Stomach (tissue), 9 donors: Measurements from ENCODE around the gene DOCK9. TPM values are rescaled to one million over a fixed set of nuclear protein-coding genes. Genes with fewer than 3 reads are reported as not detected.

Experiments used
- DNase-seq, 2 donors: peaks; one replicate each; pipeline versions ENCODE4 v3.0.0 to v3.0.0-alpha.2; 2013 to 2019
- H3K27ac ChIP-seq, 5 donors: fragments of 200-600 bp in 4 of 5; sonication (generic) in 4 of 5; one replicate each; pipeline ENCODE4 v1.5.1; 2013 to 2019; ENCODE audit warnings: mild to moderate bottlenecking in 1 of 5, moderate library complexity in 1 of 5
- H3K27me3 ChIP-seq, 3 donors: fragments of 200-600 bp; sonication (generic); one replicate each; pipeline ENCODE4 v1.5.1; 2017 to 2019; ENCODE audit warnings: mixed run types in 1 of 3
- H3K36me3 ChIP-seq, 4 donors: fragments of 200-600 bp; sonication (generic); 1 replicate in 3 of 4; 2 replicates in 1 of 4; pipeline ENCODE4 v1.5.1; 2016 to 2019
- H3K4me1 ChIP-seq, 4 donors: fragments of 200-600 bp; sonication (generic); one replicate each; pipeline ENCODE4 v1.5.1; 2016 to 2019
- H3K4me3 ChIP-seq, 4 donors: fragments of 200-600 bp; sonication (generic) in 3 of 4; one replicate each; pipeline ENCODE4 v1.5.1; 2016 to 2019; ENCODE audit warnings: mild to moderate bottlenecking in 1 of 4
- H3K9me3 ChIP-seq, 4 donors: fragments of 200-600 bp; sonication (generic); one replicate each; pipeline ENCODE4 v1.5.1; 2016 to 2019
- CTCF ChIP-seq, 7 experiments: fragments of 450-650 bp in 4 of 7; fragments of 200-600 bp in 3 of 7; sonication (generic) in 3 of 7; IDR thresholded peaks; one replicate each; pipeline ENCODE4 v1.5.1; 2016 to 2019; ENCODE audit warnings: antibody characterized with exemption in 7 of 7, control low read depth in 2 of 7, mild to moderate bottlenecking in 1 of 7
- EP300 ChIP-seq: sonication (generic); formaldehyde crosslinking; IDR thresholded peaks from one replicate; pipeline ENCODE4 v1.6.1; 2017; ENCODE audit warnings: antibody characterized with exemption
- POLR2A ChIP-seq, 4 donors: fragments of 450-650 bp; IDR thresholded peaks; one replicate each; pipeline ENCODE4 v1.6.1; 2016; ENCODE audit warnings: antibody characterized with exemption in 4 of 4, control low read depth in 2 of 4, mild to moderate bottlenecking in 1 of 4, moderate library complexity in 1 of 4
- POLR2AphosphoS5 ChIP-seq, 3 donors: sonication (generic); formaldehyde crosslinking; IDR thresholded peaks; one replicate each; pipeline ENCODE4 v1.6.1; 2016; ENCODE audit warnings: antibody characterized with exemption in 3 of 3
- WGBS, 5 donors: extraction: QIAGEN DNeasy Blood & Tissue Kit in 3 of 5; methylation state at CpG; one replicate each; pipeline versions ENCODE4 v1.1.5 to v1.1.7; 2013 to 2018; 5-methylcytosine and 5-hydroxymethylcytosine counted together
- intact Hi-C: fragments of 100-400 bp; cut with DNase I; formaldehyde crosslinking; loops from one replicate; pipeline ENCODE4 v1.15.1; 2023; ENCODE audit warnings: low total_unique reads
- polyA plus RNA-seq, 3 donors: library from polyadenylated mRNA; stranded (reverse); fragments of 200-250 nt; gene quantifications; one replicate each; pipeline ENCODE4 v1.2.3, GENCODE V29; 2013
- total RNA-seq, 5 donors: library from RNA; depleted of rRNA; stranded (reverse); fragments of >200 nt; gene quantifications; one replicate each; pipeline versions ENCODE4 v1.1.0 to v1.2.3, GENCODE V29; 2014 to 2016
- donor health status: healthy with polysubstance abuse.
- donor health status: Bipolar disorder and iron deficiency.
- donor health status: healthy.

DOCK9 gene
- total and polyA plus RNA-seq, 8 donors: 8.7 to 97.9 (median 49.2) TPM

DNA sequence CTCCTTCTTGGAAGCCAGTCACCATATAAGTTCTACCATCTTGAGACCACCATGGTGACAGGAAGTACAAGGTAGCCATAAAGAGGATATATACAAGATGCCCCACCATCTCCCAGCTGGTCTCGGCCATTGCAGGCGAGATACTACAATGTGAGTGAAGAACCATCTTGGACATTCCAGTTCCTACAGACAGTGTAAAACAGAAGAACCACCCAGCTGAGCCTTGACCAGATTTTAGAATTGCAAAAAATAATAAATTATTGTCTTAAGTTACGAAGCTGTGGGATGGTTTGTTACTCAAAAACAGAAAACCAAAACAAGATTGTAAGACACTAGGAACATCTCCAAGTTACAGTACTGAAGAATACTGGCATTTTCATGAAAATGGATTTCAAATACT, 43.6 kb downstream of the DOCK9 start:
- intact Hi-C loops: no loop called here
- peaks cover 0 to 23% (median 13%) of the 10 kb centered on the region in 4 donors for H3K9me3 ChIP-seq
- no peak overlapping the region for H3K27ac ChIP-seq
- no peaks in the 10 kb centered on the region for H3K4me1 ChIP-seq
- no peaks in the 10 kb centered on the region for H3K36me3 ChIP-seq
- no peak for DNase-seq
- TF ChIP-seq EP300: no peak
- TF ChIP-seq POLR2A (IDR thresholded peaks at IDR 0.05): no peak
- no peak for TF ChIP-seq CTCF (IDR thresholded peaks at IDR 0.05)
- TF ChIP-seq POLR2AphosphoS5 (IDR thresholded peaks at IDR 0.05): no peak
- no peak overlapping the region for H3K4me3 ChIP-seq
- 95 to 99% (median 98%) methylated on average over 3 of the region's 3 CpGs for WGBS, 5 donors
- no peaks in the 10 kb centered on the region for H3K27me3 ChIP-seq

GRCh38 chr13:98930151-98930591, 47.7 kb downstream of the DOCK9 start:
- WGBS, 5 donors: 64 to 79% (median 75%) methylated on average over 8 of the region's 8 CpGs
- no peak for TF ChIP-seq POLR2AphosphoS5 (IDR thresholded peaks at IDR 0.05)
- TF ChIP-seq CTCF (IDR thresholded peaks at IDR 0.05): no peak
- no peak for TF ChIP-seq EP300
- no peak for TF ChIP-seq POLR2A (IDR thresholded peaks at IDR 0.05)
- H3K36me3 ChIP-seq: no peaks in the 10 kb centered on the region
- H3K27ac ChIP-seq: no peak overlapping the region
- intact Hi-C loops: no loop called here
- H3K4me1 ChIP-seq: no peaks in the 10 kb centered on the region
- H3K4me3 ChIP-seq: no peak overlapping the region
- H3K27me3 ChIP-seq: no peaks in the 10 kb centered on the region
- H3K9me3 ChIP-seq: peaks cover 0 to 18% (median 11%) of the 10 kb centered on the region in 4 donors
- DNase-seq: peak in 1 of 2 donors; percentile 29

- no peak for TF ChIP-seq POLR2A (IDR thresholded peaks at IDR 0.05)
- no peak for TF ChIP-seq EP300
- no peak for TF ChIP-seq CTCF (IDR thresholded peaks at IDR 0.05)
- TF ChIP-seq POLR2AphosphoS5 (IDR thresholded peaks at IDR 0.05): no peak
- Histone ChIP-seq H3K36me3 (no peaks in the 10 kb centered on the region), H3K27ac (peak overlapping the region in 1 of 5 donors; percentile 36), H3K4me3 (no peak overlapping the region), H3K4me1 (peaks cover 0 to 6% (median 0%) of the 10 kb centered on the region in 4 donors), H3K27me3 (no peaks in the 10 kb centered on the region), H3K9me3 (no peaks in the 10 kb centered on the region)
- intact Hi-C loops: no loop called here
- 80 to 89% (median 87%) methylated on average over 2 of the region's 2 CpGs for WGBS, 5 donors
- peak in 1 of 2 donors; percentile 73 for DNase-seq
These were observed 49.6 kb downstream of the DOCK9 start for GRCh38 chr13:98927951-98928927.

- WGBS, 5 donors: 93 to 96% (median 93%) methylated on average over 4 of the region's 4 CpGs
- Histone ChIP-seq H3K36me3 (peaks cover 0 to 14% (median 9%) of the 10 kb centered on the region in 4 donors), H3K4me3 (no peak overlapping the region), H3K9me3 (no peaks in the 10 kb centered on the region), H3K27ac (no peak overlapping the region), H3K4me1 (peaks cover 0 to 6% (median 0%) of the 10 kb centered on the region in 4 donors), H3K27me3 (no peaks in the 10 kb centered on the region)
- TF ChIP-seq POLR2A (IDR thresholded peaks at IDR 0.05) (no peak), CTCF (IDR thresholded peaks at IDR 0.05) (no peak), EP300 (no peak), POLR2AphosphoS5 (IDR thresholded peaks at IDR 0.05) (no peak)
- no peak for DNase-seq
- intact Hi-C loops: no loop called here
These were observed 51.9 kb downstream of the DOCK9 start for GRCh38 chr13:98925949-98926348.
